Stimulated activated CD8-positive, alpha-beta memory T cell treated with anti-CD3 and anti-CD28 coated beads, Interleukin-12 subunit alpha, Interleukin-12 subunit beta, amount 100 ng/mL, for 1 hour (primary cell): ENCODE results near the gene CMTR2.
A peak's percentile ranks its signal among the peaks of the same experiment; 100 is the strongest.
"Not testable (repeated sequence)": the region's sequence is repeated elsewhere in the genome, so short reads cannot be mapped to it uniquely, and the experiment has no call there.

Experiments
- DNase-seq: peaks from one replicate; pipeline ENCODE4 v3.0.0-alpha.2; 2020; ENCODE audit warnings: low read depth

The CMTR2 gene, protein sequence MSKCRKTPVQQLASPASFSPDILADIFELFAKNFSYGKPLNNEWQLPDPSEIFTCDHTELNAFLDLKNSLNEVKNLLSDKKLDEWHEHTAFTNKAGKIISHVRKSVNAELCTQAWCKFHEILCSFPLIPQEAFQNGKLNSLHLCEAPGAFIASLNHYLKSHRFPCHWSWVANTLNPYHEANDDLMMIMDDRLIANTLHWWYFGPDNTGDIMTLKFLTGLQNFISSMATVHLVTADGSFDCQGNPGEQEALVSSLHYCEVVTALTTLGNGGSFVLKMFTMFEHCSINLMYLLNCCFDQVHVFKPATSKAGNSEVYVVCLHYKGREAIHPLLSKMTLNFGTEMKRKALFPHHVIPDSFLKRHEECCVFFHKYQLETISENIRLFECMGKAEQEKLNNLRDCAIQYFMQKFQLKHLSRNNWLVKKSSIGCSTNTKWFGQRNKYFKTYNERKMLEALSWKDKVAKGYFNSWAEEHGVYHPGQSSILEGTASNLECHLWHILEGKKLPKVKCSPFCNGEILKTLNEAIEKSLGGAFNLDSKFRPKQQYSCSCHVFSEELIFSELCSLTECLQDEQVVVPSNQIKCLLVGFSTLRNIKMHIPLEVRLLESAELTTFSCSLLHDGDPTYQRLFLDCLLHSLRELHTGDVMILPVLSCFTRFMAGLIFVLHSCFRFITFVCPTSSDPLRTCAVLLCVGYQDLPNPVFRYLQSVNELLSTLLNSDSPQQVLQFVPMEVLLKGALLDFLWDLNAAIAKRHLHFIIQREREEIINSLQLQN

DNA sequence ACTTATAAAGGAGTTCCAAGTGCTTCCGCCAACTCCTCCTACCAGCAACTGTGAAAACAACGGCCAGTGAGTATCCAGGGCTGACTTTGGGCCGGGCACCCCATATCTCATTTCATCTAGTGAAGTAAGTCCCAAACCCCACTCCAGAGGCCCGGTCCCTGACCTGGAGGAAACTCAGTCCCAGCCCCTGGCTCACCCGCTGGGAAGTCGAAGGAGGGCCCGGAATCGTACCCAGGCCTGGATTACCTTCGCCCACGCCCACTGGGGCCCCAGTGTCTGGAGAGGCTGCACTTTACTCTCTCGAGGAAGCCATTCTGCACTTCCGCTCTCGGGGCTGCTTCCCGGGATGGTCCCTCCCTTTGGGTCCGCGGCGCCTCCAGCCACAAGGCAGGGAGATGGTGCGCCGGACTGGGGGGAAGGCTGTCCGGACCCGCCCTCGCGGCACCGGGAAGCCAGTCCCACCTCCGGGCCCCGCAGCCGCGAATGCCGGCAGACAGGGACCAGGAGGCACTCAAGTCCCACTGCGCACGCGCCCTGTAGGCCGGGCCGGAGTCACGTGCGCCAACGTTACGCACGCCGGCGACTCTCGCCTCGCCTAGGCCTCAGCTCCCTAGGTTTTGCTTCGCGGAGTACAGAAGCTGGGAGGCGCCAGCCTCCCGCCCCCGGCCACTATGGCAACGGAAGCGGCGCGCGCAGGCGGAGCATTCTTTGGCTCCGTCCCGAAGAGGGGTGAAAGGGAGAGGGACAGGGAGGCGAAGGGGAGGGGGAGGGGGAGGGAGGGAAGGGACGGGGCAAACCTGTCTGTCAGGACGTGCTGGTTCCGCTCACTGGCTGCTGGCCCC is at the start of gene CMTR2:
Gene CMTR2 (minus strand): TSS at position 513 of the 842 bp plus-strand sequence. CDS start 3,482 bp downstream, outside the sequence.
- DNase-seq, result peak; percentile 78

DNA sequence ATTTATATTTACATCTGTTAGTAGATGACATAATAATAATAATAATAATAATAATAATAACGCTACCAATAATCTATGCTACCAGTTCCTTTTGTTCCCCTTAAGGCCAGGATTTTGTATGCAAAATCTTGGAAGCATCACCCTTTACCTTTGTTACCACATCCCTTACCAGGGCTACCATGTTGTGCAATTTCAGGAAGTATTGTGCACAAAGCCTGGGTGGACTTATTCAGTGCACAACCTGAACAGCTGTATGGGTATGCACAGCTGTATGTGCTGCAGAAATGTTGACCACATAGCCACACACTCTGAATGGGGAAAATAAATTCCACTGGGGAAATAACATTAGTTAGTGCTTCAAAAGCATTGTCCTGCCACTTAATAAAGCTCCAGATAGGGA is 49.4 kb upstream of the CMTR2 start:
- DNase-seq, result no peak

DNA sequence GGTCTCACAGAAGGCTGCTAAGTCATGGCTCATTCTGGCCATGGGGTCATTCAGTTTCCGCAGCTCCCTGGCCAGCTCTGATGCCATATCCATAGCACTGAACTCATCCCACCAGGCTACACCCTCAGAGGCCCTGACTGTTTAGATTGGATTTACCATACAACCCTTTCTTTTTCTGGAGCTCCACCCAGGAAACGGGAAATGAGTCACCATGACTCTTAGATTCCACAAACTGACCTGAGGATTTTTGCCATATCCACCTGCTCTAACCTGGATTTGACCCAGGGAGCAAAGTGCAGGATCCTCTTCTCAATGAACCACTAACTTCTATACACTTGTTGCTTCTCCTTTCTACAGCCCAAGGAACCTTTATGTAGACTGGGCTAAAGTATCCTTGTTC is 49.0 kb upstream of the CMTR2 start:
- DNase-seq, result no peak

DNA sequence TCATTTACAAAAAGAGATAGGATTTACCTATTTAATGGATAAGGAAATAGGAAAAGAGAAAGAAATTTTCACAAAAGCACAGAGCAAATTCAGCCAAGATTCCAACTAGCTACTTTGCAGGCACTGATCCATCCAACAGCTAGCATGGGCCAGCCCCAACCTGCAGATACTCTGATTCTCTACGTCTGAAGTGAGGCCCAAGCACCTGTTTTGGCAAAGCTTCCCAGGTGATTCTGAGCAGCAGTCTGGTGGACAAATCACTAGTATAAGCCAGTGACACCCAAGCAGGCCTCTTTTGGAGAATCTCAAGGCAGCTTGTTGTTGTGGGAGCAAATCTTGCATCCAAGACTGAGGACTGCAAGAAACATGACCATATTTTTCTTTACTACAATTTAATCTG is 48.4 kb upstream of the CMTR2 start:
- DNase-seq, result no peak

DNA sequence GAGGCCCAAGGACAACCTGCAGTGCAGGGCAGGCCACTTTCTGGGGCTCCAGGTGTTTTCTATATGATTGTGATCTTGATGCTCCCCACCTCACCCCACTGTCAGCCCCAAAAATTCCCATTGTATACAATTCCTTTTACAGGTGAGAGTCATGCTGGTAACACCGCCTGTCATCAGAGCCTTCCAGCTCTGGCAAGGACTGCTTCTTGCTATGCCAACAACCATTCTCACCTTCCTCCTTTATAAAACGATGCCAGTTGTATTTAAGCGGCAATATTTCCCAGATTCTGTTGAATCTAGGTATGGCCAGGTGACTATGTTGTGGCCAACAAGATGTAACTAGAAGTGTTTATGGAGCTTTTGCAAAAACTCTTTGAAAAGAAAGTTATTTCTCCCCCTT is 38.9 kb upstream of the CMTR2 start:
- DNase-seq, result no peak

DNA sequence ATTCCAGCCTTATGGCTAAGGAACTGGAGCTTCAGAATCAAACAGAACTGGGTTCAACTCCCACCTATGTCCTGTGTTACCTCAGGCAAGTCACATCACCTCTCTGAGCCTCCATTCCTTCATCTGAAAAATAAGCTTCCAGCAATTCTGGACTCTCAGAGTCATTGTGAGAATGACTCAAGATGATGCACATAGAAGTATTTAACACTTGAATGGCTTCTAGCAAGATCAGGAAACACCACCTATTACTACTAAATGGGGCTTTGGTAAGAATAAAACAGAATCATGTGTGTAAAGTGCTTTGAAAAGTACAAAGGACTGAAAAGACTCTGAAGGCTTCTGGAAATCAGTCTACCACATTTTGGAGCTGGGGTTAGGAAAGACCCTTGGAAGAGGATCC is 38.5 kb upstream of the CMTR2 start:
- no peak for DNase-seq

DNA sequence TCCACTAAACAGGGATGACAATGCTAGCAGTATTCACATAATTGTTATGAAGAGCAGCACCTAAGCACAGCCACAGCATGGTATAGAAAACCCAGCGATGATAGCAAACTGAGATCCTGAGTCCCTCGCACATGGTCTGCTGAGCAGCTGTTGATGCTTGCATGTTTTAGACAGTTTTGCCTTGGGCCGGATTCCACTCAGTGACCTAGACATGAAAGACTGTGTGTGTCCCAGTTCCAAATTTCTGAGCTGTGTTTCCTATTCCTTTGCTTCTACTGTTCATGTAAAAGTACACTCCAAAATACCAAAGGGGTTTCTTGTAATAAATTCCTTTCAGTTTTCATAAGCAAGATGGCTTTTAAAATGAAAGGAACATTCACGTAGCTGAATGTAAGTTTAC is 30.8 kb upstream of the CMTR2 start:
- no peak for DNase-seq

DNA sequence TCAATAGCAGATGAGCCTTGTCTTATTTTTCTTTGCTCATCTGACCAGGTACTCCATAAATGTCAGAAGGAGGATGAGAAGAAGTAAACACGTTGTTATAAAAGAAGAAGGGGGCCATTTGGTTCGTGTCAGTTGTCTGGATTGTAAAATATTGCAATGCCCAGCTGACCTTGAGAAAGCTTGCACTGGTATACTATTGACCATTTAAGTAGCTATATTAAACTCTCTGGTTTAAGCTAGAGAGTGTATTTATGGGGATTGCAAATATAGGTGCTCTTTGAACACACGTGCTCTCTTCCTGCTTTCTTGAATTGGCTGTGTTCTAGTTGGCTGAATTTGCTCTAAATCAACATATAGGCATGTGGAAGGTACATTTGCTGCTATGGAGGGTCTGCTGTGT is 26.1 kb upstream of the CMTR2 start:
- DNase-seq, result no peak

DNA sequence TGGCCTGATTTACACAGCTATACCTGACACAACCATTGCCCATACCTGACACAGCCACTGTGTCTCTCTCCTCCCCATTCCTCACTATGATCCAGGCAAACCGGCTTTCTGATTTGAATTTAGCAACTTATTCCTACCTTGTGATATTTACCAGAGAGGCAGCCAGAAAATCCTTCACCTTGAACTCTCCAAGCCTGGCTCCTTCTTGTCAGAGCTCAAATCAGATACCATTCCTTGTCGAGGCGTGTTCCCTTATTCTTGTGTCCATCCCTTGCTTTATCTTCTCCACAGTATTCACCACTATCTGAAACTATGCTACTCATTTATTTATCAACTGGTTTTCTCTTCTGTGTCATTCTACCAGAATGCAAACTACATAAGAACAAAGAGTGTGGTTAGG is 24.4 kb upstream of the CMTR2 start:
- DNase-seq, result not testable (repeated sequence)

DNA sequence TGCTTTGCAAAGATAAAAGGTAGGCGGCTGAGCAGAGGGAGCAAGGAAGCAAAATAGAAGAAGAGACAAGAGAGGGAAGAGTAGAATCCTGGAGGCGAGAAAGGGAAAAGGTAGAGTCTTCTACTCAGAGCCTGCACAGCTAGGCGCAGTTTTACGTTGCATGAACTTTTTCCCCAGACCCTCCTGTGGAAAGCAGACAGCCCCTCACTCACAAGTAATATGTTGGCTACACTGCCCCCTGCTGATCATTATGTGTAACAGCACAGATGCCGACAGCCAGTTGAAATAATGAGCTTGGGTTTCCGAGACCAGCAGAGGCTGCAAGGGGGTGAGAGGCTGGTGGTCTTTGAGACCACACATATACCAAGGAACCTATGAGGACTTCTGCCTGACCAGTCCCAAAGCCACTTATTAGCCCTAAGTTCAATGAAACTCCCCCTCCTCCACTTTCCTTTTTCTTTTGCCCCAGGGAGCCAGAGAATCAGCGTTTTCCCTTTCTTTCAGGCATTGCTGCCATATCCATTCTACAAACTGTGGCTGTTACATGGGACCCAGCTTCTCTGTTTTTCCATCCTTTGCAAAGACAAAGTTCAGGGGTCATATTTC is 22.5 kb upstream of the CMTR2 start:
- DNase-seq, result no peak

DNA sequence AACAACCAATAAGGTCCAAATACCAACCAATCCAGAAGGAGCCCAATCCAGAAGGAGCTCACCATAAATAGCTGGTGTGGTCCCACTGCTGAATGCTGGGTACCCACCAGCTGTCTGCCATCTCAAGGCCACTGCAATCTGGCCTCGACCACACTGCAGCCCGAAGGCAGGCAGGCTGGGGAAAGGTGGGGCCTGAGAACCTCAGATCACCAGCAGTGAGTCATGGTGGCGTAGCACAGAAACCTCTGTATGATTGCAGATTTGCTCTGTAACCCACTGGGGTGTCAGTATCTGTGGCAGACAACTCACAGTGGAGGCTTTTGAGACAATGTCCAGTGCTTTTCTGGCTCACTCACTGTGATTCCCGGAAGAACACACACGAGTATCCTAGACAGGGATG is 14.7 kb upstream of the CMTR2 start:
- DNase-seq, result no peak

DNA sequence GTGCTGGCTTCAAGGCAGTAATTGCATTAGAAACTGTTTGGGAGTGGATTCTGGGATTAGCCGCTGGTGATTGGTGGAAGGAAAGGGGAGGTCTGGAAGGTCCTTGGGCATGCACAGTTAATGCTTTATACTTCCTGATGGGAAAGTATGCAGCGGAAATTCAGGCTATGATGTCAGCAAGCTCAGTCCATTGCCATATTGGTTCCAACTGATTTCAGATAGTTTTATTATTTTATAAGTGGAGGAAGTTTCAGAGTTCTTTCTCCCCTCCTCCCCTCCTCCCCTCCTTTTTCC is 8.1 kb upstream of the CMTR2 start:
- DNase-seq, result no peak

DNA sequence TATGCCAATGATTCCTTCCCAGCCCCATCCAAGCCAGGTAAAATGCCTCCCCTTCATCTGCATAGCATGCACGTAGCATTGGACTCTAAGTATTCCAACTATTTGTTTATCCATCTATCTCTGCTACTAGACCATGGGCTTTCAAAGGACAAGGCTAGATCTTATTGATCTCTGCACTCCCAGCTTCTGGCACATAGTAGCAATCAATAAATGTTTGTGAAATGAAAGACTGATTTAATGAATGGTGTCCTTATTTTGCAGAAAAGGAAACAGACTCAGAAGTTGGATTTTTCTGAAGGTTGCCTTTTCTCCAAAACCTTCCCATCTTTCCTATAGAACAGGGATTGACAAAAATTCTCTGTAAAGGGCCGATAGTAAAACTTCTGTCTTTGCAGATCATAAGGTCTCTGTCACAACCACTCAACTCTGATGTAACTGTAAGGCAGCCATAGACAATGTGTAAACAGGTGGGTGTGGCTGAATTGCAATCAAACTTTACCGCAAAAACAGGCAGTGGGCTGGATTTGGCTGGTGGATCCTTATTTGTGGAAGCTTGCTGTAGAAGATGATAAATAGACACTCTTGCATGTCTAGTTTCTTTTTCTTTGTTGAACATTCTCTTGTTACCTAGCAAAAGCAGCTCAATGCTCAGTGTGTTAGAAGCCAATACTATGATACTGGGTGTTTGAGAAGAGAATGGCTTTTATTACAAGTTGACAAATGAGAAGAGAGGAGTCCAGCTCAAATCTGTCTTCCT is 7.6 kb upstream of the CMTR2 start:
- DNase-seq, result no peak

DNA sequence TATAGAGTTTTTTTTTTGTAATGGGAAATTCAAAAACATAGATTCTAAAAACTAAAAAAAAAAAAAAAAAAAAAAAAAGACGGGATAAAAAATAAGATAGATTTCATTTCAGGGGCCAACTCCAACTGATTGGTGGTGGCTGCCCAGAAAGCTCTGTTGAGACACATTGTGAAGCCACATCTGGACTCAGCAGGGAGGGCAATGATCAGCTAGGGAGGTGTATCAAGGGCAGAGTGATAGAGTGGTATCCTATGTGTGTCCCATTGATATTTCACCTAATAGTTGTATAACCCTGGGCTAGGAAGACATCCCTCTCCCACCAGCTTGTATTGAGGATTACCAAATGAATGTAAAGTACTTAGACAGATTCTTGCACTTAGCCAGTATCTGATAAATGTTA is 6.7 kb upstream of the CMTR2 start:
- no peak for DNase-seq

DNA sequence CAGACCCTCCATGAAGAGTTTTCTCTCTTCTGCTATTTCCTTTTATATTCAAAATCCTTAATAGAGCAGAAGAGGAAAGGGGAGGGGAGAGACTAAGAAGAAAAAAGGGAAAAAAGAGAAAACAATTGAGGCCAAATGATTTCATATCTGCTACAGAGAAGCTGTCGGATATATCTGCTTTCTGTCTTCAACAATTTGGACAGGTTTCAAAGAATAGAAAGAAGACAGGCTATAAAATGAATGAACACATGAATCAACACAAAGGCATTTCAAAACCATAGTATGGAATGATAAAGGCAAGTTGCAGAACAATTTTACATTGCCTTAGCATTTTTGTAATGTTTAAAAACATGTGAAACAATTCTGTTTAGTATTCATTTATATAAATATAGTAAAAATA is 4.7 kb upstream of the CMTR2 start:
- no peak for DNase-seq

DNA sequence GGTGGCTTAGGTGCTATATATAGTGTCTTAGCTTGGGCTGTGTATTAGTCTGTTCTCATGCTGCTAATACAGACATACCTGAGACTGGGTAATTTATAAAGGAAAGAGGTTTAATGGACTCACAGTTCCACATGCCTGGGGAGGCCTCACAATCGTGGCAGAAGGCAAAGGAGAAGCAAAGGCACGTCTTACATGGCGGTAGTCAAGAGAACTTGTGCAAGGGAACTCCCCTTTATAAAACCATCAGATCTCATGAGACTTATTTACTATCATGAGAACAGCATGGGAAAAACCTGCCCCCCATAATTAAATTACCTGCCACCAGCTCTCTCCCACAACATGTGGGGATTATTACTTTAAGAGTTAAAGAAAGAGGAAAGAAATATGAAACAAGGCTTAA is 2.9 kb upstream of the CMTR2 start:
- DNase-seq, result not testable (repeated sequence)

DNA sequence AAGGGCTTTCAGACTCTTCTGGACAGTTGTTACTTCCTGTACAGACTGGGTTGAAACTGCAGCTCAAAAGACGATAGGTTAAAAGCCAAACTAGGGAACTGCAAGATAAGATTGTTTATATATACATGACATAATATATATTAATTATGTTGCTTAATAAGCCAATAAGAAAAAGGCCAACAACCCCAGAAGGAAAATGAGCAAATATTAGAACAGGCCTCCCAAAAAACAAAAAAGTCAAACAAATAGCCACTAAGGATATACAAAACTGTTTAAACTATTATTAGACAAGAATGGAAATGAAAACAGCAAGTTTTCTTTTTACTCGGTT is 495 bp upstream of the CMTR2 start:
- no peak for DNase-seq

DNA sequence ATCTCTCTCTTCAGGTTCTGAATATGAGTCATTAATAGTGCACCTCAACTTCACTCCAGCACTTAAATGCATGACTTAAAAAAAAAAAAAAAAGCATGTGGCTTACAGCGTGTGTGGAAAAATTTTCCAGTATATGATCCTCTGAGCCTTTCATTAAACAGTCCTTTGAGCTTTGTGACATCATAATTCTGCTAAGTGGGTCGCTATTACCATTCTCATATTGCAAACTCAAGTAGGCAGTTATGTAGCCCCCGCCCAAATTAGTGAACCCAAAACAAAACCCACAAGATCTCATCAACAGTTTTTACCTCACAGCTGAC is 672 bp downstream of the CMTR2 start:
- no peak for DNase-seq

DNA sequence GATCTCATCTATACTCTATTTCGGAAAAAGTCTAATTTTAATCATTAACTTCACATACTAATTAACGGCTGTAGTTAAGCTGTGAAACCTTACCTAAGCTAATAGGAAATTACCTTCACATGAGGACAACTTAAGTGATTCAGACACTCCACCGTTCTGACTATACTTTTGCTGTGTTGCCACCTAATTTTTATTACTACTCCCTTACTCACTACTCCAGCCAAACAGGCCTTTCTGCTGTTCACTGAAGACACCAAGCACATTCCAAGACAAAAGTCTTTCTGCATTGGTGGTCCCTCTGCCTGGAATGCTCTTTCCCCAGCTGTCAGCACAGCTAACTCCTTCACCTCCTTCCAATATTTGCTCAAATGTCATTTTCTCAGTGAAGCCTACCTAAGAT is 1.3 kb downstream of the CMTR2 start:
- no peak for DNase-seq

DNA sequence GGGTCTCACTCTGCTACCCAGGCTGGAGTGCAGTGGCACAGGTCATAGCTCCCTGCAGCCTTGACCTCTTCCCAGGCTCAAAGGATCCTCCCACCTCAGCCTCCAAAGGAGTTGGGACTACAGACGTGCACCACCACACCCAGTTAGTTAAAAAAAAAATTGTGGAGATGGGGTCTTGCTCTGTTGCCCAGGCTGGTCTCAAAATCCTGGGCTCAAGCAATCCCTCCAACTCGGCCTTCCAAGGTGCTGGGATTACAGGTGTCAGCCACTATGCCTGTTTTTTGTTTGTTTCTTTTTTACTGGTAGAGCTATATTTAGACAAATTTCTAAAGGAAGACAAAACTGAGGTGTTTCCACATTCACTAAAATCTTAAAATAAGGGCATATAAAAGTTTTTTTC is 1.7 kb downstream of the CMTR2 start:
- DNase-seq, result no peak

DNA sequence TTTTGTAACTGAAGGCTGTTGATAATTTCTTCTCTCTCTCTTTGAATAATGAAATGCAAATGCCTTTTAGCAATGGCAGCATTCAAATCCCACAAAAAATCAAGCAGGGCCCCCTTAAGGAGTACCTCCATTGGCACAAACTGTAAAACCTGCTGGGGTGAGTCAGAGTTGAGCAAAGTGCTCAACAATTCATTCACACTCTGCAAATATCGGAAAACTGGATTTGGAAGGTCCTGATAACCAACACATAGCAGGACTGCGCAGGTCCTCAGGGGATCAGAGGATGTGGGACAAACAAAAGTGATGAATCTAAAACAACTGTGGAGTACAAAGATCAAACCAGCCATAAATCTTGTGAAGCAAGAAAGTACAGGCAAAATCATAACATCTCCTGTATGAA is 5.6 kb downstream of the CMTR2 start:
- no peak for DNase-seq

DNA sequence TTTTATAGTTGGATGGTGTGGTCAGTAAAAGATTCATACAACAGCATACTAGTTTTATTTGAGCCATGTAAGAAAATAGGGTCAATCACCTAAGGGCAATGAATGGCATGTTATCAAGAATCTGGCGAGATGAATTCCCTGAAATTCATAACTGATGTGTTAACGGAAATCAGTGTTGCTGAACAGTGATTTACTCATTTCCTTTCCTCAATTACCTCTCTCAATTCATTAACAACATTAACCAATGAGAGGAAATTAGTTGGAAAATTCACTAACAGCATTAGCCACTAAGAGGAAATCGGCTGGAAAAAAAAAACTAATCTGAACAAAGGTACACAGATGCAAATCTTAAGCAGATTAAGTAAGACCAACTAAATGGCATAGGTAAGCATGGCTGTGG is 6.3 kb downstream of the CMTR2 start:
- DNase-seq, result no peak
